HG02571 (cell line): ENCODE measurements around the gene MS4A6E.
"Not testable (repeated sequence)": the region's sequence is repeated elsewhere in the genome, so short reads cannot be mapped to it uniquely, and the experiment has no call there.

Experiments used
- ATAC-seq: cut with Tn5 transposase; IDR thresholded peaks from one replicate; pipeline ENCODE4 v1.9.1; 2021; ENCODE audit warnings: mild to moderate bottlenecking, moderate library complexity; ENCODE audit not compliant: unreplicated experiment

Gene MS4A6E

GRCh38 chr11:60334005-60334620 is 7.1 kb downstream of the MS4A6E start:
- no peak for ATAC-seq

GRCh38 chr11:60336767-60337391 is 9.8 kb downstream of the MS4A6E start:
- ATAC-seq, result no peak

GRCh38 chr11:60338053-60338452 is 11.0 kb downstream of the MS4A6E start:
- no peak for ATAC-seq

- ATAC-seq, result no peak
These were observed 12.3 kb downstream of the MS4A6E start for GRCh38 chr11:60339356-60339755.

DNA sequence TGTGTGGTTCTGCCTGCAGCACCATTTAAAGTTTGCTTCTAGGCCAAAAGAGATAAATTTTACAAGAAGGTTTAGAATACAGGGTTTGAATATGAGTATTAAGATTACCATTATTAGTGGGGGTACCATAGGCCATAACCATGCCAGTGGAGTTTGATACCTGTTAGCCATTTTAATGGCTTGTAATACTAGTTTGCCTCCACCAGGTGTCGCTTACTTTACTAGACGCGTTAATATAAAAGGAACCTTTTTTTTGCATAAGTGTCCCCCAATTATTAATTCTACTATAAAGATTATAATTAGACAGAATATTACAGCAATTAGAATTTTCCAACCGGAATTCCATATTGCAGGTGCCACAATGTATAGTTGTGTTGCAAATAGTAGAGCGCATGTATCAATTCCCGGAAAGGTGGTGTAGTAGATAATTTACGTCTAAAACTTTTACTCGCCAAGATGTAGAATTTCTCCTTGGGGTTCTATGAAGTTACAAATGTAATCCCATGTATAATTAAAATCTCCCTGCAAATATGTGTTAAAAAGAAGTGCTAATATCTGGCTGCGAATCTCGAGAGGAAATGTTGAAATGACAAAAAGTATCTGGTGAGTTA is 16.1 kb downstream of the MS4A6E start:
- no peak for ATAC-seq

GRCh38 chr11:60344146-60344545 is 17.1 kb downstream of the MS4A6E start:
- ATAC-seq, result no peak

DNA sequence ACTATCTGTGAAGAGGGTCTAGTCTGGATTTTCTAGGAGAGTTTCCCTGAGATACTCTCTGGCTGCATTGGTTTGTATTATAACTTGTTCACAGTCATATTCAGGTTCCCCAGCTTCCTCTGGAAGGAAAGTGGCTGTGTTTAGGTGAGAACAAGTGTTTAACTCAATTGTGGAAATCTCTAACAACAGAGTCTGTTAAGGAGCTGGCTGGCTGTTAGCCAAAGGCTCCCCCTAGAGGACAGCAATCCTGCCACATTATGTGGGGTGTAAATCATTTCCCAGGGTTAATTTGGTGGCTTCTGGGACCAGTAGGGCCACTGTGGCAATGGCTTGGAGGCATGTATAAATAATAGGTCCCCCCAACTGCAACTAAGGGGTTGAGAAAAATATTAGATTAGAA is 18.4 kb downstream of the MS4A6E start:
- no peak for ATAC-seq

- ATAC-seq, result no peak
These were observed 20.2 kb downstream of the MS4A6E start for GRCh38 chr11:60347084-60347797.

DNA sequence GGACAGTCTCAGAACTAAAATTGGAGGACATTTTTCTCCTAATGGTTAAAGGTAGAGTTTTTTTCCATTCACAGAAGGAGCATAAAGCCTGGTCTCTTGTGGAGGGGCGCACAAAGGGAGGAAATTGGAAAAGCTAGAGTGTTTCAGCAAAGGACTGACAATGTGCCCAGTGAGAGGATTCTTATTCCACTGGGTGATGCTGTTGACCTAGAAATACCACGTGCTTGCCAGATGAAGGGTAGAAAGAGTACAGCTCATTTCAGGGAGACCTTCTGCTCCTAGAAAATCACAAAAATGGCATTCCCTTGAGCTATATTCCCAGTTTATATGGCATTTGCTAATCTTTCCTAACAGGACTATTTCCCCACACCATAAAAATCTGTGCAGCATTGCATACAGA is 21.1 kb downstream of the MS4A6E start:
- ATAC-seq, result no peak

GRCh38 chr11:60349990-60350389 is 22.9 kb downstream of the MS4A6E start:
- no peak for ATAC-seq

DNA sequence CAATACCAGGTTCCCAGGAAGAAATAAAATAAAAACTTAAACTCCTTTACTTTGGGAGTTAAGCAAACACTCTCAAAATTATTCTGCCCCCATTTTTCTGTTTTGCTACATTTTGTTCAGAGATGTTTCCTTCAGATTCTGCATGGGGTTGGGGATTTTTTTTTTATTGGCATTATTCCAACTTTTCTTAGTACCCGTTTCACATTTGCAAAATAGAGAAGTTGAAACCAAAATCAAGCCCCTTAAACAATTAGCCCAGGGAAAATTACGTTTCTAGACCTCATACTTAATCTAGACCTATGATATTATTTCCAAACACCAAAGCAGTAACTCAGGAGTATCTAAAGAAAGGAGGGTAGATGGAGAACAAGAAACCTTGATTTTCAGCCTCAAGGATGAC is 30.7 kb downstream of the MS4A6E start:
- no peak for ATAC-seq

- ATAC-seq, result no peak
These were observed 33.6 kb downstream of the MS4A6E start for GRCh38 chr11:60360621-60361020.

- ATAC-seq, result no peak
These were observed 35.2 kb downstream of the MS4A6E start for GRCh38 chr11:60362241-60362640.

- peak; percentile 49 for ATAC-seq
These were observed 36.8 kb downstream of the MS4A6E start for GRCh38 chr11:60363542-60364470.

DNA sequence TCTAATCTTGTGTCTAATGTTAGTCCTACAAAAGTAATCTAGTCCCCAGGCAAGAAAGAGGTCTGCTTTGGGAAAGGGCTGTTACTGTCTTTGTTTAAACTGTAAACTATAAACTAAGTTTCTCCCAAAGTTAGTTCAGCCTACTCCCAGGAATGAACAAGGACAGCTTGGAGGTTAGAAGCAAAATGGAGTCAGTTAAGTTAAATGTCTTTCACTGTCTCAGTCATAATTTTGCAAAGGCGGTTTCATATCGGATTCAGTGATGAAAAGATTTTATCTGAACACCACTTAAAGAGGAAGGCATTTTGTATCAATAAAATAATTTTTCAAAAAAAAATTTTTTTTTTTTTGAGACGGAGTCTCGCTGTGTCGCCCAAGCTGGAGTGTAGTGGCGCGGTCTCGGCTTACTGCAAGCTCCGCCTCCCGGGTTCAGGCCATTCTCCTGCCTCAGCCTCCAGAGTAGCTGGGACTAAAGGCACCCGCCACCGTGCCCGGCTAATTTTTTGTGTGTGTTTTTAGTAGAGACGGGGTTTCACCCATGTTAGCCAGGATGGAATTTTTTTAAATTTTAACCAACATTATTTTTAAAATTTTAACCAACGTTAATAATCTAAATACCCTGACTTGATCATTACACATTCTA is 39.3 kb downstream of the MS4A6E start:
- ATAC-seq, result not testable (repeated sequence)

DNA sequence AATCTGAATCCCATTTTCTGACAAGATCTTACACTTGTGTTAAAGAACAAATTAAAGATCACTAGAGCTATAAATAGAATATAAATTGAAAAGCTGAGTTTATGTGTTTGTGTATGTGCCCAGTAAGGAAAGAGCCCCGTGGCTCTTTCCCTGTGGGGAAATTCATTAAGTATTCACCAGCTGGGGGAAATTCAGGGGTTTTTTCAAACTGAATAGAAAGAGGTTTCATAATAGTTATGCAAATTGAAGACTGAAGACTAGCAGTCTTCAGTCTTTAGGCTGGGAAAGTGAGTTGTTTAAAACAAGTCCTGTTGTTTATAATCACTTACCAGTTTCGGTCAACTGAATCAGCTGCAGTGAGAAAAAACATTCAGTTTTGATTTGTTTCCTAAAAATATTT is 40.0 kb downstream of the MS4A6E start:
- peak; percentile 88 for ATAC-seq

- ATAC-seq, result no peak
These were observed 40.8 kb downstream of the MS4A6E start for GRCh38 chr11:60367896-60368295.

DNA sequence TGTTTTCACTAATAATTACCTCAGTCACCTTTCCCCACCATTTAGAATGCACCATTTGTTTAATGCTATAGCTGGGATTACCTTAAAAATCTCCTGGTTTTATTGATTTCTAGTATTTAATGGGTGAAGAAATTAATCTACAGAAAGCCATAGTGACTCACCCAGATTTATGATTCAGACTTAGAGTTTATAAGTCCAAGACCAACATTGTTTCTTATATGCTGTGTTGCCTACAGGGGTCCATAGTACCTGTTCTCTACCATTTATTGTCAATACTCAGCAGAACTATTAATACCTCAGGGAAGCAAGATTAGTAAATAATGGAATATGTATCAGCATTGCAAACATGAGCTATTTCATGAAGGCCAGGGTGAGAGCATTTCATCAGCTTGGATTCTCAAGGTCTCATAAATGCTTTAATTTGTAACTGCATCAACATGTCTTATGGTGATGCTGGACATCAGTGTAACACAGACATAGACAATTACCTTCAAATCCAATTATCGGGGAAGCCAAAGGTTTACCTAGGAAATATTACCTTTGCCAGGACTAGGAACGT is 43.3 kb downstream of the MS4A6E start:
- ATAC-seq, result no peak

DNA sequence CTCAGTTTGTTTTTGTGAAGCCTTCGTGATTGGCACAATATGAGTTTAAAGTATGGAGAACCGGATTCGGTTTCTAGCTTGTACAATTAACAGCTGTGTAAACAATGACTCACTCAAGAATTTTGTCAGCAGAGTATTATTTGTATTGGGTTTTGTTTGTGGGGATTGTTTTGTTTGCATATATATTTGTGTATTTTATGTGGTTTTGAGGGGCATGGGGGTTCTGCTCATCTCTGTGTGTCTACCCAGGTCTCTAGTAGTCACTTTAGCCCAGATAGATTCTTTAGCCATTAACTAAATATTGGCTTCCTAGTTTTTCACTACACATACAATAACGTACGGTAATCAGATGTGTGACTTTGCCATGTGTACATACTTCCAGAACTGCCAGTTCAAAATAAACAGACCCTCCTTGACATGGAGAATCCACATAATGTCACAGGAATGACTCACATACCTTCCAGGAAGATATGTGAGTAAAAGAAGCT is 43.8 kb downstream of the MS4A6E start:
- ATAC-seq, result no peak

GRCh38 chr11:60371386-60371785 is 44.3 kb downstream of the MS4A6E start:
- ATAC-seq, result no peak
